ENCODE results near the gene C2orf76.
"Not testable (repeated sequence)": the region's sequence is repeated elsewhere in the genome, so short reads cannot be mapped to it uniquely, and the experiment has no call there.

C2orf76 gene

GRCh38 chr2:119377294-119377992, 10.8 kb upstream of the C2orf76 start:
- no peak for DNase-seq

- no peak for DNase-seq
These were observed 10.2 kb upstream of the C2orf76 start for GRCh38 chr2:119376810-119377209.

- DNase-seq: not testable (repeated sequence)
These were observed 9.8 kb upstream of the C2orf76 start for GRCh38 chr2:119376406-119376805.

GRCh38 chr2:119373907-119374745, 7.5 kb upstream of the C2orf76 start:
- not testable (repeated sequence) for DNase-seq

GRCh38 chr2:119372778-119373568, 6.3 kb upstream of the C2orf76 start:
- DNase-seq: no peak

GRCh38 chr2:119371111-119371510, 4.5 kb upstream of the C2orf76 start:
- no peak for DNase-seq

GRCh38 chr2:119369845-119370244, 3.2 kb upstream of the C2orf76 start:
- no peak for DNase-seq

GRCh38 chr2:119367472-119368099, 952 bp upstream of the C2orf76 start:
- DNase-seq: no peak

- DNase-seq: no peak
These were observed 429 bp downstream of the C2orf76 start for GRCh38 chr2:119366161-119366648.

GRCh38 chr2:119365436-119365835, 1.2 kb downstream of the C2orf76 start:
- DNase-seq: no peak

GRCh38 chr2:119364798-119365197, 1.8 kb downstream of the C2orf76 start:
- DNase-seq: no peak

- DNase-seq: no peak
These were observed 6.1 kb downstream of the C2orf76 start for GRCh38 chr2:119360423-119360966.

- DNase-seq: no peak
These were observed 6.9 kb downstream of the C2orf76 start for GRCh38 chr2:119359774-119360173.

- no peak for DNase-seq
These were observed 11.8 kb downstream of the C2orf76 start for GRCh38 chr2:119354860-119355259.

- no peak for DNase-seq
These were observed 14.3 kb downstream of the C2orf76 start for GRCh38 chr2:119352357-119352756.

GRCh38 chr2:119350311-119350998, 16.2 kb downstream of the C2orf76 start:
- no peak for DNase-seq

GRCh38 chr2:119349289-119349688, 17.3 kb downstream of the C2orf76 start:
- DNase-seq: no peak

GRCh38 chr2:119341684-119342083, 24.9 kb downstream of the C2orf76 start:
- no peak for DNase-seq

GRCh38 chr2:119339562-119339923, 27.1 kb downstream of the C2orf76 start:
- DNase-seq: no peak

- DNase-seq: no peak
These were observed 27.6 kb downstream of the C2orf76 start for GRCh38 chr2:119338826-119339561.

GRCh38 chr2:119338272-119338671, 28.4 kb downstream of the C2orf76 start:
- no peak for DNase-seq
